DMS53 (cell line): ENCODE data around the gene UBE2U.
"Not testable (repeated sequence)": the region's sequence is repeated elsewhere in the genome, so short reads cannot be mapped to it uniquely, and the experiment has no call there.

Experiments
- DNase-seq: peaks from one replicate; lab custom pipeline; 2025; lab: John Stamatoyannopoulos, UW

Gene UBE2U

DNA sequence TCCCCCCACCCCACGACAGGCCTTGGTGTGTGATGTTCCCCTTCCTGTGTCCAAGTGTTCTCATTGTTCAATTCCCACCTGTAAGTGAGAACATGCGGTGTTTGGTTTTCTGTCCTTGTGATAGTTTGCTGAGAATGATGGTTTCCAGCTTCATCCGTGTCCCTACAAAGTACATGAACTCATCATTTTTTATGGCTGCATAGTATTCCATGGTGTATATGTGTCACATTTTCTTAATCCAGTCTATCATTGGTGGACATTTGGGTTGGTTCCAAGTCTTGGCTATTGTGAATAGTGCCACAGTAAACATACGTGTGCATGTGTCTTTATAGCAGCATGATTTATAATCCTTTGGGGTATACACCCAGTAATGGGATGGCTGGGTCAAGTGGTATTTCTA lies 36.1 kb downstream of the UBE2U start:
- not testable (repeated sequence) for DNase-seq

DNA sequence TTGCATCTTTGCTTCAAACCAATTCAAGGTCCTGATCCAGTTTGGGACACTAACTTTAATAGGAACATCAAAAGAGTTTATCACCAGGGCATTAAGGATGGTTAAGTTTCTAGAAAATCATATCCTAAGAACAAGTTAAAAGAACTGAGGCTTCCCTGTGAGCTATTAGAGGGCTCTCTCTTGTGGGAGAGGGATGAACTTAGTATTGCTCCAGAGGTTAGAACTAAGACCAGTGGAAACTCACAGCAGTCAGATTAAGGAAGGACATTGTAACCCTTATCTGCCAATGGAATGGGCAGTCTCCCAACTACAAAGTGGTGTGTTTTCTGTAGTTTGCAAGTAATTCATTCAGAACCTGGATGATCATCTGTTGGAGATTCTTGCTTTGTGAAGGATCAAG lies 36.8 kb downstream of the UBE2U start:
- DNase-seq, result no peak

DNA sequence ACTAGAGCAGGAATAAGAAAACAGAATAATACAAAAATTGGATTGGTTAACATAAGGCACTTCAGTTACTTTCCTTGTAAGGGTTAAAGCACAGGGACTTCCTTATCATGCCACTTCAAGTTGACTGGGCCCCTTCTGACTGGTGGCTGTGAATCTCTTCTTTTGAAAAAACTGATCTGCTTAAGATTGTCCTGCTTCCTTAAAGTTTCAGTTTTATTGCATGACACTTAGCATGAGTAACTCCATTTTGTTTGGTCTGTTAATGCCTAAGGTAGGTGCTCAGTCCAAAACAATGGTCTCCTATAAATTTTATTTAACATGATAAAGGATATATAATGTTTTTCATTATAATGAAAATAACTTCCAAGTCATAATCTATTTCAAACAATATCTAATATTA lies 37.6 kb downstream of the UBE2U start:
- no peak for DNase-seq

DNA sequence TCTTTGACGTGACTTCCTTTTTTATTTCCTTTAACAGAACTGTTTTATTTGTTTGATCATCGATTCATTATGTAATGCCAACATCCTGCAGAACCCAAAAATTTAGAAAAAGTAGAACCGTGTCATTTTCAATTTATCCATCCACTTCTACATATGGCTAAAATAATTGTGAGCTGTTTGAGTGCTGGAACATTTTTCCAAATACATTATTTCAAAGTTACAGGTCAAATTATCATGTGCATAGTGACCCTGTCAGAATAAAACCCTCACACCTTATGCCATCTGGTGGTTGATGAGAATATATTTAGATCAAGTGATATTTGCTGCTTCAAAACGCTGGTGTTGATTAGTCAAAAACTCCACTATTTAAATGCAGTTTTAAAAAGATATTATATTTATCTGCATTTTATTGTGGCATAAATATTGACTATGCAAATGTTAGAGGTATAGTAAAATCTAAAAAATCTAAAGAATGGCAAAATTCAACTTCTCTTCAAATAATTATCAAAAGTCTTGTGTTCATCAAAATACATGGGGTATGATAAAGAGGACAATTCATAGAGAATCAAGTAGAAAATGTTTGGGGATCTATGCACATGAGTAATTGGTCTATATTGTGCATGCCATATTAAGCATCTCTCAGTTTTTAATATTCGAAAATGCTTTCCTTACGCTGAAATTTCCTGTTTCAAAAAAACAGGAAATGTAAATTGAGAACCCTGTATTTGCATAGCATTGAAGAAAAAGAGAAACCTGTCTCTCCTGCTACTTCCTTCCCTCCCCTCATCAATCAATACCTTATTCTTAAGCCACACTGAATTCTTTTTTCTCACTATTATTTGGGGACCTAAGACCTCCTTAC lies 39.7 kb downstream of the UBE2U start:
- DNase-seq, result peak; percentile 87

DNA sequence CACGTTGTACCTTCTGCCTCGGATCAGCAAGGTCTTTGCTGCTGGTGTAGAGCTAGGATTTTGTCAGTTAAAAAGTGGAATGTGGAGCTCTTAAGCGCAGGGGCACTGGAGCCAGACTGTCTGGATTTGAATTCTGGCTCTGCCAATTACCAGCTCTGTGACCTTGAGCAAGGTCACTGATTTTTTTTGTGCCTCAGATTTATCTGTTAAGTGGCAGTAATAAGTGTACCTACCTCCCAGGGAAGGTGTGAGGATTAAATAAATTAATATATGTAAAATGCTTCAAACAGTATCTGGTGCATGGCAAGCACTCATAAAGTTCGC lies 40.3 kb downstream of the UBE2U start:
- DNase-seq, result no peak

DNA sequence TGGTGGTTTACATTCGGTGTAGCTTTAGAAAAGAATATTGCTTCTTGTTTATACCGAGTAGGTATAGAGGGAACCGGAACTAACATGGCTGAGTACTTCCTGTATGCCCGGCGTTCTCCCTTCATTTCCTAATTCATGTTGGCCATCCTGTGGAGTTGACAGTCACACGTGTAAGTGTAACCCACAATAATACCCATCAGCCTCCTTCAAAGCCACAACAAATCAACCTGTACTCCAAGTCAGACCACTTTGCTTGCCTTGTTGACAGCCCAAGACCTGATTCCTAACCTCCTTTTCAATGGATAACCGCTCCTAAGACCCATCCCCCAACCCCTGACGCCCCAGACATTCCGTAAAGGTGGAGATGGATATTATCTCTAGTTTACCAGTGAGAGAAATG lies 42.1 kb downstream of the UBE2U start:
- peak; percentile 24 for DNase-seq

DNA sequence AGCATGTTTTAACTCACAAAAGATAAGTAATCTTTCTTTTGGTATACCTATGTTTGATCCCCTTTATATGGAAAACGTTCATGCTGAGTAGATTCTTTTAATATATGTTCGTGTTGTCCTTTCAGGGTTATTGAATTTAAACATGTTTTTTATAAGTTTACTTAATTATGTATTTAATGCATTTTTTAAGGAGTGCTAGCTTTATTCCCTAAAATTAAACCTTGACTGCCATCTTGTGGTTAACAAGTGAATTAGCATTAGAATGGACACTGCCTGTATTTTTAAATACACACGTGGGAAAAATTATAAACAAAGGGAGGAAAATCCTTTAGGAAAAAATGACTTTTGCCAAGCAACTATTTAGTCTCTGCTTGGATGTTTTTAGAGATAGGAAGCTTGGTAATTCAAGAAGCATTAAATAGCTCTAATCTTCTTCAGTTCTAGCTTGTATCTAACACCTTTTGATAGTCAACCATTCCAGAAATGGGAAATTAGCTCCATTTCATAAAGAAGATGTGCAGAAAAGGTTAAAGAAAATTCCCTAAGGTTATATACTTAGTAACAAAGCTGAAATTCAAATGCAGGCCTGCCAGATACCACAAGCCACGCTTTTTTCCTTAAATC lies 43.0 kb downstream of the UBE2U start:
- peak; percentile 80 for DNase-seq

DNA sequence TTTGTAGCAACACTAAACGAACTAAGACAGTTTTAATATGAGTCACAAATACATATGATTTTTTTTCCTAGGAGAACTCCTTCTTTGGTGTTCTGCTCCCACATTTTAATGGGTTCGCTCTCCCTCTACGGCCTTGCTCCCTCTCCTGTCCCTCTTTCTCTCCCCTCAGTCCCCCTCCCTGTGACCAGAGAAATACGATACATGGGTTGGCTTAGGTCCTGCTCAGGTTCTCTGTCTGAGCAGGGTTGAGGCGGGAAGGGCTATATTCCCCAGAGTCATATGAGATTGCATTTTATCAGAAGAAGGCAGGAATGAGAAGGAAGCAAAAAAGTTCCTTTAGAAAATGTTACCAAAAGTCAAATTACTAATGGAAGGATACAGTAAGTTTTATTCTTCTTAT lies 44.6 kb downstream of the UBE2U start:
- DNase-seq, result no peak

DNA sequence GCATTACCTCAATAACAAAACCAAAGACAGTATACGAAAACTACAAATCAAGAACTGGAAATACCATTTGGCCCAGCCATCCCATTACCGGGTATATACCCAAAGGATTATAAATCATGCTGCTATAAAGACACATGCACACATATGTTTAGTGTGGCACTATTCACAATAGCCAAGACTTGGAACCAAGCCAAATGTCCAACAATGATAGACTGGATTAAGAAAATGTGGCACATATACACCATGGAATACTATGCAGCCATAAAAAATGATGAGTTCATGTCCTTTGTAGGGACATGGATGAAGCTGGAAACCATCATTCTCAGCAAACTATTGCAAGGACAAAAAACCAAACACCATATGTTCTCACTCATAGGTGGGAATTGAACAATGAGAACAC lies 47.0 kb downstream of the UBE2U start:
- DNase-seq, result not testable (repeated sequence)

DNA sequence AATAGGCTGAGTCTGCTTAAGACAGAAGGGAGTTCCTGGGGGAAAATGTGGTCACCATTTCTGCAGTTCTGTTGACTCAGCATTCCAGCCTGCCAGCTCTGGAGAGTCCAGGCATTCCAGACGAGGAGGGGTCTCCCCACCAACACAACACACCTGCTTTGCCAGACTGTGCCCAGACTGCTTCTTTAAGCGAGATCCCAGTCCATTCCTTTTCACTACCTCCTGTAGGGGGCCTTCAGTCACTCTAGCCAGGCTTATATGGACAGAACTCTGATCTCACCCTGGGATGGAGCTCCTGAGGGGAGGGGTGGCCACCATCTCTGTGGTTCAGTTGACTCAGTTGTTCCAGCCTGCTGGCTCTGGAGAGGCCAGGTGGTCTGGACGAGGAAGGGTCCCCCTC lies 48.5 kb downstream of the UBE2U start:
- DNase-seq, result peak; percentile 27

DNA sequence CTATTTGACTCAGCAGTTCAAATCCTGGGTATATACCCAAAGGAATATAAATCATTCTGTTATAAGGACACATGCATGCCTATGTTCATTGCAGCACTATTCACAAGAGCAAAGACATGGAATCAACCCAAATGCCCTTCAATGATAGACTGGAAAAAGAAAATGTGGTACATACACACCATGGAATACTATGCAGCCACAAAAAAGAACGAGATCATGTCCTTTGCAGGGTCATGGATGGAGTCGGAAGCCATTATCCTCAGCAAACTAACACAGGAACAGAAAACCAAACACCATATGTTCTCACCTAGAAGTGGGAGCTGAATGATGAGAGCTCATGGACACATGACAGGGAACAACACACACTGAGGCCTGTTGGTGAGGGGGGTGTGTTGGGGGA lies 53.8 kb downstream of the UBE2U start:
- not testable (repeated sequence) for DNase-seq

DNA sequence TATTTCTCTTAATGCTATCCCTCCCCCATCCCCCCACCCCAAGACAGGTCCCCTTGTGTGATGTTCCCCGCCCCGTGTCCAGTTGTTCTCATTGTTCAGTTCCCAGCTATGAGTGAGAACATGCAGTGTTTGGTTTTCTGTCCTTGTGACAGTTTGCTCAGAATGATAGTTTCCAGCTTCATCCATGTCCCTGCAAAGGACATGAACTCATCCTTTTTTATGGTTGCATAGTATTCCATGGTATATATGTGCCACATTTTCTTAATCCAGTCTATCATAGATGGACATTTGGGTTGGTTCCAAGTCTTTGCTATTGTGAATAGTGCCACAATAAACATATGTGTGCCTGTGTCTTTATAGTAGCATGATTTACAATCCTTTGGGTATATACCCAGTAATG lies 55.0 kb downstream of the UBE2U start:
- DNase-seq, result not testable (repeated sequence)

DNA sequence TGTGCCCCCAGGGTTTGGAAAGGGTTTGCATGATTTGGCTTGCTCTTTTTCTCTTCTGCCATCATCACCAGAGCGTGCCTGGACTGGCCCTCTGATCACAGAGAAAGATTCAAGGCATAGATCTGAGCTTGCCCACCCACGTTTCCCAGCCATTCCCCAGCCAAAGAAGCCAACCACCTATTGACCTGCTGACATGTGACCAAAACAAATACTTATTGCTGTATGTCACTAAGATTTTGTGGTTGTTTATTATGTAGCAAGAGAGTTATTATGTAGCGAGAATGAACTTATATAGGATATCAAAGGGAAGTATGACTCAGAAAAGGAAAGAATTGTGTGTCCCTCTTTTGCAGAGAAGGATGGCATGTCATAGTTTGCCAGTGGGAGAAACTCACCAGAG lies 59.9 kb downstream of the UBE2U start:
- no peak for DNase-seq

DNA sequence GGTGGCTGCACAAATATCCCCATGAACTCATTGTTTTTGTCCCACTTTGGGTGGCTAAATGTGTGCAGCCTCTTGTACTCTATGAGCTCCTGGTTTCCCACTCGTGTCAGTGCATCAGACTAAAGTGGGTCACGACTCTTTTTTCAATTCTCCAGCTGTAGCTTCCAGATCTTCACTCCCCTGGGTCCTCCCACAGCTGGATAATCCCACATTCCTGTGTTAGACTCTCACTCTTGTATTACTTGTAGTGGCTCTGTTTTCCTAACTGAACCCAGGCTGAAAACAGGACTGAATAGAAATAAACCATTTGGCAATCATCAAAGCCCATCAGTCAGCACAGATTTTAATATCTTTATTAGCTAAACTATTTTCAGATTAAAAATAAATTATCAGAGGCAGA lies 60.4 kb downstream of the UBE2U start:
- DNase-seq, result no peak

DNA sequence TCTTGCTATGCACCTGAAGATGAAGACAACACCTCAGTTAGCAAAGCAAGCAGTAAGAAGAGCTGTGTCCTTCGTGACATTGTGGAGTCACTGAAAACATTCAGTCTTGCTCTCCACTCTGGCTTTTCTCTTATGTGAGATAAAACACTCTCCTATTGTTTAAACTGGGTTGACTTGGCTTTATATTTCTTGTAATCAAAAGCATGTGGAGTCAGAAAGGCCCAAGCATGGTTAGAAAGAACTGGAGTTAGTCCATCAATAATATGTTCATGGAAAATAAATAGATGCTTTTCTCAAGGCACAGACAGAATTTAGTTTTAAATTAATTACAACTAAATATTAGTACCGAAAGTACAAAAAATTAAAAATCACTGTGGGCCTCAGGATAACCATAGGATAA lies 61.7 kb downstream of the UBE2U start:
- DNase-seq, result no peak

DNA sequence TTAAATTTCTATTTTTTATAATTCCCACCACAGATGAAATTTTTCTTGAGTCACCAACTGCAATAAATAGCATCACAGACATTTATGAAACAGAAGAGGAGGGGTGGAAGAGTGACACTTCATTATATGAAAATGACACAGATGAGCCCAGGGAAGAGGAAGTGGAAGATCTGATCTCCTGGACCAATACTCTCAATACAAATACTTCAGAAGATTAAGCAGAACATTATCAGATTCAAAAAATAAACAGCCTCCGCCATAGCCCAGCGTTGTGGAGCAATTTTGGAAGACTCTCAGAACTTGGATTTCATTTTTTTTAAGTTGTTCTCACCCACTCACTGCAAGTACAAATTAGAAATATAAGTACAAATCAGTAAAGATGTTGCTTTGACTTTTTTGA lies 63.6 kb downstream of the UBE2U start:
- DNase-seq, result no peak

DNA sequence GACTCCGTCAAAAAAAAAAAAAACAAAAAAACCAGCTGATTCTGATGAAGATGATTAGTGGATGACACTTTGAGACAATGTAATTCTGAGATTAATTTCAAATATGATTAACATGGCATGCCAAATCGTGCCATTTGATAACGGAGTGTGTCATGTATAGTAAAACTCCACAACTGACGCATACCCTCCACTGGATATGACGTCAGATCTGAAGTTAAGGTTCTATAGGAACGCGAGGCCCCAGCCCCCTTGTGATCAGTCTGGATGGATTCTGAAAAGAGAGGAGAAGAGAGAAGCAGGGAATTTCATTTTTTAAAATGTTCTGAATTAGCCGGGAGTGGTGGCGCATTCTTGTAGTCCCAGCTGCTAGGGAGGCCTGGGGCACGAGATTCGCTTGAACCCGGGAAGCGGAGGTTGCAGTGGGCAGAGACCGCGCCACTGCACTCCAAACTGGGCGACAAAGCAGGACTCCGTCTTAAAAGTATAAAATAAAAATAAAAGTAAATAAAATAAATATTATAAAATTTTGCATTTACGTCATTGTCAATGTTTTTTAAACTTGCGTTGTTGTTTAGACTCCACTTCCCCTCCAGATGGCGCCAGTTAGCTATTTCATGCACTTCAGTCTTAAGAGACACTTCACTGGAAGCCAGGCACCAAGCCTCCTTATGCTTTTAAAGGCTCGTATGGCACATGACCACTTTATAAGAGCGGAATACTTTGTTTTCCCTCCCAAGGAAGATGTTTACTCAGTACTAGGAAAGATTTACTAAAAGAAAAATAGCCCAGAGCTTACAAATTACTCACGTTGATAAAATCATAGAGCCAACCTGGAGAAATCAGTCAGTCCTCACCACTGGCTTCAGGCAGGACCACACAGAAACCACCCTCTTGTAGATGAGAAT lies 65.5 kb downstream of the UBE2U start:
- DNase-seq, result peak; percentile 94

DNA sequence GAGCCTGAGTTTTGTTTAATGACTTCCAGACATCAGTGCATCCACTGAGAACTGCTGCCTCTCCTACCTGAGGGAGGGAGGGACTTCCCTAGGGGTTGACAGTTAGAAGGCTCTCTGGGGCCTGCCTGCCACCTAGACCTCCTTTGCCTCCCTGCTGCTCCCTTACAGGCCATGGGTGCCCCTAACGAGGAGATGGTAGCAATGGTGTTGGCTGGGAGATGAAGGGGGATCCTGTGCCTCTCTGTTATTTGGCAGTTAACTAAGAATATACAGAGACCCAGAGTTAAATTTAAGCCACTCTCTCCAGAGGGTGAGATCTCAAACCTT lies 66.1 kb downstream of the UBE2U start:
- no peak for DNase-seq

DNA sequence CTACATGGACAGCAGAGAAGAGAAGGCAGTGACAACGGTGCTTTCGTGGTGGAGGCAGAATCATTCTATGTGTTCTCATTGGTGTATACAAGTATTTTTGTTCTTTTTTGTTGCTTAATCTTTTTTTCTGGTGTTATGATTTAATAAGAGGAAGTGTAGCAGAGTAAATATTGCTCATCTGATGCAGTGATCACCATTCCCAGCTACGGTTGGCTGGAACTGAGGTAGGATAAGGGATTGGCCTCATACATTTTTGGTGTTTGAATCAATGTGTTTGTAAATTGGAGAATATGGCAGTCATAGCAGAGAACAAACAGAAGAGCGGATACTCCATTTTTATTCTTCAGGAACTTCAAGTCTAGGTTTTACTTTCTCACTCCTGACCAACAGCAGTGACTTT lies 76.6 kb downstream of the UBE2U start:
- peak; percentile 76 for DNase-seq

DNA sequence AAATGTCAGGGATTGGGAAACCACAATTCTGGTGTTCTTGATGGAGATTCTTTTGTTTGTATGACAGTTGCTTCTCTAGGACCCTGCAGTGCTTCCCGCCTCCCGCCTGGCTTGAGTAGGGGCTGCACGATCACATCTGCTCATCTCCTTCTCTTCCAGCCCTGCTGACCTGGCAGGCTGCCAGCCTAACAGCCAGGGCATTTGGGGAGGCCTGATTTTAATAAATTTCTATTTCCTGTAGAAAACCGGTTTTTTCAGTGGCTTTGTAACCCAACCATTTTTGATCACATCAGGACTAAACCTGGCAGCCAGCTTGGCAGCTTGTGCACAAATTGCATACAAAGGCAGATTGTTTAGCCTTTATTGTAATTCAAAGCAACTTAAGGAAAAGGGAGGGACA lies 78.9 kb downstream of the UBE2U start:
- DNase-seq, result peak; percentile 97

DNA sequence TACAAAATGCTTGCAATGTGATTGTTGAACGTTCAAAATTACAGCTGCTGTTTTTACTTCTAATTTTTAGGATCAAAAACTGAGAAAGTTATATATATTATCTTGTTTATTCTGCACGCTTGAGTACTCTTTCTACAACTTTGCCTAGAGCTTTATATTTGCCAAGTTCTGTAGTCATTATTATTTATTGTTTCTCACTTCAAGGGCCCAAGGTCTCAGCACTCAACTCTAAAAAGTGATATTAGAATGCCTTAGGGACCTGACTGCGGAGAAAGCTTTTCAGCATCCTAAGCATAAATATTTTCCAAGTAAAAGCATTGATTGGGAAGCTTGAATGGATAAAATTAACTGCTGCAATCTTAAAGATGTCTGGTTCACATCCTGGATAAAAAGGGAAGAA lies 83.6 kb downstream of the UBE2U start:
- no peak for DNase-seq

DNA sequence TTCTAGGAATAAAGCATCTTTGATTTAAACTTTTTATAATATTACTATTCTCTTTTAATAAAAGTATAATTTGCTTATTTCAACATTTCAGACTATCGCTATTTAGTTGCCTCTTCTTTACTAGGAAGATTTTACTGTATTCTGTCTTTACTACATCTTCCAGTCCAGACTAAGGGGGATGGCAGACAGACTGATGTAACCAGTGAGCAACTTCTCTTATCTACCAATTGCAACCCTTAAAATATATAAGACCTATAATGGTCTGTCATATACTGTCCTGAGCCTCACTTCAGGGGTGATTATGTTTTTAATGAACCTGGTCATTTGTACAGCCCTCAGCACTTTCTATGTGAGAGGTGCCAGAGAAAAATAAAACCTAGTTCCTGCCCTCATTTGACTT lies 87.0 kb downstream of the UBE2U start:
- no peak for DNase-seq

DNA sequence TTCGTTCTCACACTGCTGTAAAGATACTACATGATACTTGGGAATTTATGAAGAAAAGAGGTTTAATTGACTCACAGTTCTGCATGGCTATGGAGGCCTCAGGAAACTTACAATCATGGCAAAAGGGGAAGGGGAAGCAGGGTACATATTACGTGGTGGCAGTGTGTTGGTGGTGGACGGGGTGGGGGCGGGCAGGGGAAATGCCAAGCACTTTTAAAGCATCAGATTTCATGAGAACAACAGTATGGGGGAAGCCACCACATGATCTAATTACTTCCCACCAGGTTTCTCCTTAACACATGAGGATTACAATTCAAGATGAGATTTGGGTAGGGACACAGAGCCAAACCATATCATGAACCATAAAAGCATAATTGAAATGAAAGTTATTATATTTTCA lies 88.5 kb downstream of the UBE2U start:
- DNase-seq, result no peak
